HG02759 (cell line): ENCODE measurements around the gene KLHL6.
"Not testable (repeated sequence)": the region's sequence is repeated elsewhere in the genome, so short reads cannot be mapped to it uniquely, and the experiment has no call there.

Experiments used
- ATAC-seq: cut with Tn5 transposase; IDR thresholded peaks from one replicate; pipeline ENCODE4 v1.9.1; 2021; ENCODE audit warnings: mild to moderate bottlenecking, moderate library complexity; ENCODE audit not compliant: unreplicated experiment

KLHL6 gene

GRCh38 chr3:183489455-183490210, 65.9 kb downstream of the KLHL6 start:
- no peak for ATAC-seq

- no peak for ATAC-seq
These were observed 67.2 kb downstream of the KLHL6 start for GRCh38 chr3:183488343-183488742.

- no peak for ATAC-seq
These were observed 67.6 kb downstream of the KLHL6 start for GRCh38 chr3:183487896-183488295.

GRCh38 chr3:183487016-183487415, 68.5 kb downstream of the KLHL6 start:
- no peak for ATAC-seq

- no peak for ATAC-seq
These were observed 69.0 kb downstream of the KLHL6 start for GRCh38 chr3:183486472-183486871.

- ATAC-seq, result no peak
These were observed 69.9 kb downstream of the KLHL6 start for GRCh38 chr3:183485585-183485984.

DNA sequence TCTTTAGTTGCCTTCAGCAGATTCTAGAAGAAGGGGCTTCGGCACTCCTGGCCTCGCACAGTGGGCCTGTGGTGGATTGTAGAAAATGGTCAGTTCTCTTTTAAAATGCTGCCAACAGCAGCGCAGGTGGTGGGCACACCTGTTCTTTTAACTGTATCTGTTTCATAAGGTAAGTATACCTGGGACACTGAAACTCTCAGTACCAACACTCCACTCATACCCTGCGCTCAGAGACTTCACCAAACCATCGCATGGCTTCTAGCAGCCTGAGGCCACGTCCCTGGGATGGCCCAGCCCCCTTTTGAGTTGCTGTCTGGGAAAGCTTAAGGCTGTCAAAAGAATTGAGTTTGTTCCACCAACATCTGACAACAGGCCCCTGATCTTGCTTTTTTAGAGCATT, 70.4 kb downstream of the KLHL6 start:
- ATAC-seq, result no peak

DNA sequence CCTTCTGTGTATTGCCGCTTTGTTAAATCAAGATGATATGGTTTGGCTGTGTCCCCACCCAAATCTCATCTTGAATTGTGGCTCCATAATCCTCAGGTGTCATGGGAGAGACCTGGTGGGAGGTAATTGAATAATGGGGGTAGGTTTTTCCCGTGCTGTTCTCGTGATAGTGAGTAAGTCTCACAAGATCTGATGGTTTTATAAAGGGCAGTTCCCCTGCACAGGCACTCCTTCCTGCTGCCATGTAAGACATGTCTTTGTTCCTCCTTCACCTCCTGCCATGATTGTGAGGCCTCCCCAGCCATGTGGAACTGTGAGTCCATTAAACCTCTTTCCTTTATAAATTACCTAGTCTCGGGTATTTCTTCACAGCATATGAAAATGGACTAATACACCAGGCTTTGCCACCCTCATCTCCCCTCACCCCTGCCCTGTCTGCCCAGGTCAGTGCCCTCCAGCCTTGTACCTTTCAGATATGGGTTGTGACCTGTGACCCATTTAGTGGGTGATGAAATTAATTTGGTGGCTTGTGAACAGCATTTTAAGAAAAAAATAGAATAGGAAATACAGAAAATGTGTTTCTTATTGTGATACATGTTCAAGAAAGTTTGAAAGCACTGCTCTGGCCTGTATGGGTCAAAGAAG, 71.0 kb downstream of the KLHL6 start:
- ATAC-seq, result no peak

GRCh38 chr3:183481582-183481981, 73.9 kb downstream of the KLHL6 start:
- no peak for ATAC-seq

- ATAC-seq, result no peak
These were observed 77.0 kb downstream of the KLHL6 start for GRCh38 chr3:183478501-183478900.

DNA sequence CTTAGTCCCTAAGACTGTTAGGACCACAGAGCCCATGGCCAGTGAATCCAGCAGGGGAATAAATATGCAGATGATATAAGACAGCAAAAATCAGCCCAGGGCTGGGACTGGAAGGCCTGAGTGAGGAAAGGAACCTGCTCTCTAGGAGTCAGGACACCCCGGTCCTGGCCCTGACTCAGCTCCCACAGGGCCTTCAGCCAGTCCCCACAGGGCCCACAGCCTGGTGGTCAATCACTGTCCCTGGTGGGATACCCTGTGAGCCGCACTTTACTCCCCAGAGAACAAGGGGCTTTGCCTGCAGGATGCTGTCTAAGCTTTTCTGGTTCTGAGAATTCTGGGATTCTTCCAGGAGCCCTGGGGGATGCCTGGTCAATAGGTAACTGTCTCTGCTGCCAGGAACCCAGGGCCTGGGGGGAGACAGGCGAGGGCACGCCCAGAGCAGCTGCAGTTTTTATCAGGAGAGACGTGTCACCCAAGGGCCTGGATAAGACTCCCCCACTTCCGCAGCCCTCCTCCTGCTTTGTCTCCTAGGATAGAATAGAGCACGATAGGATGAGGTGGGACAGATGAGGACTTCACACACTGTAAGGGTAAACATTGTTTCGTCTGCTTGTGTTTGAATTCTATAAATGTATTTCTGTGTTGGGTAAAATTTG, 77.6 kb downstream of the KLHL6 start:
- ATAC-seq, result no peak

DNA sequence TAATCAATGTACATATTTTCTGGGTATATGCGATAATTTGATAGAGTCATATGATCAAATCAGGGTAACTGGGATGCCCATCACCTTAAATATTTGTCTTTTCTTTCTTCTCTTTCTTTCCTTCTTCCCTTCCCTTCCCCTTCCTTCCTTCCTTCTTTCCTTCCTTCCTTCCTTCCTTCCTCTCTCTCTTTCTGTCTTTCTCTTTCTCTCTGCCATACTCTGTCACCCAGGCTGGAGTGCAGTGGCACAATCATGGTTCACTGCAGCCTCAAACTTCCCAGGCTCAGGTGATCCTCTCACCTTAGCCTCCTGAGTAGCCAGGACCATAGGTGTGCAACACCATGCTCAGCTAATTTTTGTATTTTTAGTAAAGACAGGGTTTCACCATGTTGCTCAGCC, 79.7 kb downstream of the KLHL6 start:
- ATAC-seq, result not testable (repeated sequence)

- ATAC-seq, result no peak
These were observed 80.3 kb downstream of the KLHL6 start for GRCh38 chr3:183475016-183475763.

DNA sequence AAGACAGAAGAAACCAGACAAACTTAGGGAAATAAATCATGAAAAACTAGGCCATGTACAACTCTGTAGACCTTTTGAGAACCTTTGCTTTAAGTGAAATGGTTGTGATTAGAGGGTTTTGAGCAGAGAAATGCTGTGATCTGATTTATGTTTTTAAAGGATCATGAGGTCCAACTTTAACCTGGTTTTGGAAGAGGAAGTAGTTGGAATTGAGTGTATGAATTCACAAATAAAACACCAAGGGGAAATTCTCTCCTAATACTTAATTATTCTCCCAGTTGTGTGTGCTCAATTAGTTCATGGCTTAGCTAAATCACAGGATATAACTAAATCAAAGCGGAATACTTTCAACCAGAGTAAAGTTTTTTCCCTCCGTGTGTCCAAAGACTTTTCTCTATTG, 81.5 kb downstream of the KLHL6 start:
- no peak for ATAC-seq

DNA sequence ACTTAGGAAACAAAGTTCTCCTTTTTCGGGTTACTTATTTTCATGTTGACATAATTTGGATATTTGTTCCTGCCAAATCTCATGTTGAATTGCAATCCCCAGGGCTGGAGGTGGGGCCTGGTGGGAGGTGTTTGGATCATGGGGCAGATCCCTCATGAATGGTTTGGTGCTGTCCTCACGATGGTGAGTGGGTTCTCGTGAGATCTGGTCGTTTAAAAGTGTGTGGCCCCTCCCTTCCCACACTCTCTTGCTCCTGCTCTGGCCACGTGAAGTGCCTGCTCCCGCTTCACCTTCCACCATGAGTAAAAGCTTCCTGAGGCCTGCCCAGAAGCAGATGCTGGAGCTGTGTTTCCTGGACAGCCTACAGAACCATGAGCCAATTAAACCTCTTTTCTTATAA, 83.4 kb downstream of the KLHL6 start:
- ATAC-seq, result no peak

- no peak for ATAC-seq
These were observed 87.1 kb downstream of the KLHL6 start for GRCh38 chr3:183468424-183468823.

DNA sequence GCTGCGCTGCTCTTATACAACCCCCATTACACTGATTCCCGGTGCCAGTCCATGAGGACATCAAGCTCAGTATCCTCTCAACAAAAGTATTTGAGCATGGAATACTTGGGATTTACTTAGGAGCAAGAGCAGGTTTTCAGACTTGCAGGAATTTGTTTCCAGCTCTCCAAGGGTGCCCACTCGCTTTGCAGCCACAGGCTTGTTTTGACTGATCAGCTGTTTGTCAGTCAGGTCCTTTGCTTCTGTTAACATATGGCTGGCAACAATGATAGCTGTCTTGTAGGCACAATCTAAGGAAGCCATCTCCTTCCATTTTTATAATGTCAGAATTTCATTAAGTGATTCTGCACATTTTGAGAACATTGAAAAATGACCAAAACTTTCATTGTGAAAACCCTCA, 88.9 kb downstream of the KLHL6 start:
- no peak for ATAC-seq

- ATAC-seq, result not testable (repeated sequence)
These were observed 89.8 kb downstream of the KLHL6 start for GRCh38 chr3:183465710-183466109.

DNA sequence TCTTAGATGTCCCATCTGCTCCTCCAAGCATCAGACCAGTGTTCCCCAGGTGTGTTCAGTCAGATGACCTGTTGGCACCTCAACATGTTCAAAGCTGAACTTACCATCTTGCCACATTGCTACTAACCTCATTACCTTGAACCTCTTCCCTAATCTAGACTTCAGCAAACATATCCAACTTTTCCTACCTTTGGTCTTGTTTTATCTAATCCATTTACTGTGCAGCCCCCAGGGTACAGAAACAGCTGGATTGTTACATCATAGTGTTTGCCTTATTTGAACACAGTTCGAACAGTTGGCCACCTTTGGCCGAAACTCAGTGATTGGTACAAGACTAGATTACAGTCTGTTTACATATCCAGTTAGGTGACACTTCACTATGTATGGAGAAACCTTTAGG, 91.0 kb downstream of the KLHL6 start:
- ATAC-seq, result no peak

GRCh38 chr3:183460081-183461055, 95.1 kb downstream of the KLHL6 start:
- no peak for ATAC-seq
